ENCODE measurements around the gene TBC1D20. TPM values are rescaled to one million over a fixed set of nuclear protein-coding genes. Genes with fewer than 3 reads are reported as not detected.
"Not testable (repeated sequence)": the region's sequence is repeated elsewhere in the genome, so short reads cannot be mapped to it uniquely, and the experiment has no call there.

Gene TBC1D20
- total RNA-seq, 1 donor from 2014 or later: 47.0 TPM

DNA sequence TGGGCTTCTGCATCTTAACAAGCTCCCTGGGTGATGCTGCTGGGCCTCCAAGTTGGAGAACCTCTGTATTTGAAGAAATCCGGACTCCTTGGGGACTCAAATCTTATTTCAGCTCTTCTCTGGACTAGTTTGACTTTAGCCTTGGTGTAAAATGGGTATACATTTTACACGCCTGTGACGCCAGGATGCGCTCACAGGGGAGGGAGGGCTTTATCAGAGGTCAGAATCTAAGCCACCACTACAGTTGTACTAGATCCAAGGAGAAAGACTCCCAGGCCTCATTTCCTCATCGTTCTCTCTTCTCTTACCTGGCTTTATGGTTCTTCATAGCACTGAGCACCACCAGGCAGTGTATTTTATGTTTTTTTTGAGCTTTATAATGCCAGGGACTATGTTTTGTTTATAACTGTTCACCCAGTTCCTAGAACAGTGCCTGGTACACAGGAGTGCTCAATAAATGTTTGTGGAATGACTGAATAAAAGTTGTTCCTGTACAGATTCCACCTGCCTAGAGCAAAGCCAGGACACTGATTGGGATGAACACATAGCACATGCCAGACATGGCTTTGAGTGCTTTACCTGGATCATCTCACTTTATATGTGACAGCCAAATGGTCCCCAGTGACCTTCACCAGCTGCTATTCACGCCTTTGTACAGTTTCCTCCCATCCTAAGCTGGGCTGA is 59.3 kb downstream of the TBC1D20 start:
- no peak for DNase-seq (ENCODE audit: low spot score)

- no peak for DNase-seq (ENCODE audit: low spot score)
Measured at GRCh38 chr20:402496-402885, 59.8 kb downstream of the TBC1D20 start.

DNA sequence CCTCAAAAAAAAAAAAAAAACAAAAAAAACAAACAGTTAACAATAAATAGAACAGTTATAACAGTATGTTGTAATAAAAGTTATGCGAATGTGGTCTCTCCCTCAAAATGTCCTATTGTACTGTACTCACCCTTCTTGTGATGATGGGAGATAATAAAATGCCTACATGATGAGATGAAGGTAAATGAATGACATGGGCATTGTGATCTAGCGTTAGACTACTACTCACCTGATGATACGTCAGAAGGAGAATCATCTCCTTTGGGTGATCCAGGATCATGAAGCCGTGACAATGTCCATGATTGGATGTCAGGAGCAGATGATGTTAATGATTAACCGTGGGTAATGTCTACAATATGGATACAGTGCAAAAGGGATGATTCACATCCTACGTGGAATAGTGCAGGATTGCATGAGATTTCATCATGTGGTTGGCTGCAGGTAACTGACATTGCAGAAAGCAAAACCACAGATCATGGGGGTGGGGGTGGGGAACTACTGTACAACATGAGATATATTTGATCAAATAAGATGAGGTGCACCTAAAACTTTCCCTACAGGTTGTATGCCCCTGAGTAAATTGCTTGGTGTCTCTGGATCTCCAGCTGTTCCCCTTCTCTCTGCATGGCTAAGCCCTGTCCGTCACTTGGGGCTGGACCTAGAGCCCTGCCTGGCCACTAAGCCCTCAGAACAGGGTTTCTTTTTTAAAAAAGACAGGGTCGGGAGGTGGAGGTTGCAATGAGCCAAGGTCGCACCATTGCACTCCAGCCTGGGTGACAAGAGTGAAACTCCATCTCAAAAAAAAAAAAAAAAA is 60.4 kb downstream of the TBC1D20 start:
- no peak for DNase-seq (ENCODE audit: low spot score)

GRCh38 chr20:400454-401275 is 61.7 kb downstream of the TBC1D20 start:
- no peak for DNase-seq (ENCODE audit: low spot score)

- DNase-seq (ENCODE audit: low spot score): no peak
Measured at GRCh38 chr20:400128-400453, 62.2 kb downstream of the TBC1D20 start.

- DNase-seq (ENCODE audit: low spot score): no peak
Measured at GRCh38 chr20:399182-399707, 63.1 kb downstream of the TBC1D20 start.

- no peak for DNase-seq (ENCODE audit: low spot score)
Measured at GRCh38 chr20:397432-398237, 64.7 kb downstream of the TBC1D20 start.

- DNase-seq (ENCODE audit: low spot score): no peak
Measured at GRCh38 chr20:396619-397431, 65.5 kb downstream of the TBC1D20 start.

DNA sequence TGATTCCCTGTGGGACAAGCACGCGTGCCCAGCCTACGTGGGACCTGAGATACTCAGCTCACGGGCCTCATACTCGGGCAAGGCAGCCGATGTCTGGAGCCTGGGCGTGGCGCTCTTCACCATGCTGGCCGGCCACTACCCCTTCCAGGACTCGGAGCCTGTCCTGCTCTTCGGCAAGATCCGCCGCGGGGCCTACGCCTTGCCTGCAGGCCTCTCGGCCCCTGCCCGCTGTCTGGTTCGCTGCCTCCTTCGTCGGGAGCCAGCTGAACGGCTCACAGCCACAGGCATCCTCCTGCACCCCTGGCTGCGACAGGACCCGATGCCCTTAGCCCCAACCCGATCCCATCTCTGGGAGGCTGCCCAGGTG is 66.1 kb downstream of the TBC1D20 start:
- no peak for DNase-seq (ENCODE audit: low spot score)

DNA sequence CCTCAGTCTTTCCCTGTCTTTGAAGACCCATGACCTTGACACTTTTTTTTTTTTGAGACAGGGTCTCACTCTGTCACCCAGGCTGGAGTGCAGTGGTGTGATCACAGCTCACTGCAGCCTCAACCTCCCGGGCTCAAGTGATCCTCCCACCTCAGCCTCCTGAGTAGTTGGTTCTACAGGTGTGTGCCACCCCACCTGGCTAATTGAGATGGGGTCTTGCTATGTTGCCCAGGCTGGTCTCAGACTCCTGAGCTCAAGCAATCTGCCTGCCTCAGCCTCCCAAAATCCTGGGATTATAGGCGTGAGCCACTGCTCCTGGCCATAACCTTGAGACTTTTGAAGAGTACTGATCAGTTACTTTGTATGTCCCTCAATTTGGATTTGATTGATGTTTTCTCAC is 69.0 kb downstream of the TBC1D20 start:
- DNase-seq (ENCODE audit: low spot score): not testable (repeated sequence)

DNA sequence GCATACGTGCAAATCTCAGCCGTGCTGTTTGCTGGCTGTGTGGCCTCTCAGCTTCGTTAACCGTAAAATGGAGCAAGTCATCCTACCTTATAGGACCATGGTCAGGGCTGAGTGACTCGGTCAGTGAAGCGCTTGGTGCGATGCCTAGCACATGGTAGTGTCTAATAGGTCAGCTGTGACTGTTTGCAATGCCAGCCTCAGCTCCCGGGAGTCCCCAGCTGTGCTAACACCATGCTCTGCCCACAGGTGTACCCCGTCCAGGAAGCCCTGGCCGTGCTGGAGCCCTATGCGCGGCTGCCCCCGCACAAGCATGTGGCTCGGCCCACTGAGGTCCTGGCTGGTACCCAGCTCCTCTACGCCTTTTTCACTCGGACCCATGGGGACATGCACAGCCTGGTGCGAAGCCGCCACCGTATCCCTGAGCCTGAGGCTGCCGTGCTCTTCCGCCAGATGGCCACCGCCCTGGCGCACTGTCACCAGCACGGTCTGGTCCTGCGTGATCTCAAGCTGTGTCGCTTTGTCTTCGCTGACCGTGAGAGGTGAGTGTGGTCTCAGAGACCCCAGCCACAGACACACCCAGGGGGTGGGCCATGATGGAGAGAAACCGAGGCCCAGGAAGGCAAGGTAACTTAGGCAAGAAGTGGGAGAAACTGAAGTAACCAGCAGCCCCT is 71.2 kb downstream of the TBC1D20 start:
- no peak for DNase-seq (ENCODE audit: low spot score)

DNA sequence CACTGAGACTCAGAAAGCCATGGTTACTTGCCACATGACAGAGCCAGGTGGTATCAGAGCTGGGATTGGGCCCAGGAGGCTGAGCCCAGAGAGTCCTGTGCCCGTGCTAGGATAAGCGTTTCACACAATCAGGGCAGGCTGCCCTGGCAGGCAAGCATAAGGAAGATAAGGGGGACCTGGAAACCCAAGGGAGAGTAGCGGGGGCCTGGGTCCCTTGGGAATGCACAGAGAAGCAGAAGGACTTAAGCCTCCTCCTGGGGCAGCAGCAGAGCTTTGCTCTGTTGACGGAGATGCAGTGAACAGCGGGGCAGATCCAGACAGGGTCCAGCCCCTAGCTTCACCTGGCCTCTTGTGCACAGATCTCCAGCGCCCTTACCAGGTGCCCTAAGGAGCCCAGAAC is 73.1 kb downstream of the TBC1D20 start:
- DNase-seq (ENCODE audit: low spot score): no peak

DNA sequence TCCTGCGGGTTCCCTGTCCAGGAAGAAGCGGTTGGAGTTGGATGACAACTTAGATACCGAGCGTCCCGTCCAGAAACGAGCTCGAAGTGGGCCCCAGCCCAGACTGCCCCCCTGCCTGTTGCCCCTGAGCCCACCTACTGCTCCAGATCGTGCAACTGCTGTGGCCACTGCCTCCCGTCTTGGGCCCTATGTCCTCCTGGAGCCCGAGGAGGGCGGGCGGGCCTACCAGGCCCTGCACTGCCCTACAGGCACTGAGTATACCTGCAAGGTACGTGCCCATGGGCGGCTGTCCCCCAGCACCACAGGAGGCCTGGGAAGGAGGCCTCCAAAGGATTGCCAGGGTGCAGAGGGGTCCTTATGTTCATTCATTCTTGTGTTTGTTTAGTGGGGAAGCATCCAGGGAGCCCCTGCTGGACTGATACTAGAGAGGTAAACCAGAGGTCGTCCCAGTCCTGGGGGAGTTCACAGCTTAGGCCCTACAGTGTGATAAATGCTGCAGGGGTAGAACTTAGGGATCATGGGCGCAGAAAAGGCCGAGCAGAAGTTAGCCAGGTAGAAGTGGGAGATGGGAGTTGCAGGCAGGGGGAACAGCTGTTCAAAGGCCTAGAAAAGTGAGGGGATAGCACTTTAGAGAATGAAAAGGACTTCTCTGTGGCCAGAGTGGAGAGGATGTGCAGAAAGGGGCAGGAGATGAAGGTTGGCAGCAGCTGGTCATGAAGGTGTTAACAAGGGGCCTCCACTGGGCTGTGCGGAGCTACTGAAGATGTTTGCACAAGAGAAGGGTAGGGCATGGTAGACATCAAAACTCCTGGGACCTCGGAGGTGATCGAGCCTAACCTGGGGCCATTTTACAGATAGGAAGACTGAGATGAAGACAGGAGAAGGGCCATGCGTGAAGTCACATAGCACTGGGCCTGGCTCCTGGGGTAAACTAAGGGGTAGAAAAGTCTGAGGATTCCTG is 74.0 kb downstream of the TBC1D20 start:
- no peak for DNase-seq (ENCODE audit: low spot score)

- no peak for DNase-seq (ENCODE audit: low spot score)
Measured at GRCh38 chr20:387520-387919, 74.8 kb downstream of the TBC1D20 start.

DNA sequence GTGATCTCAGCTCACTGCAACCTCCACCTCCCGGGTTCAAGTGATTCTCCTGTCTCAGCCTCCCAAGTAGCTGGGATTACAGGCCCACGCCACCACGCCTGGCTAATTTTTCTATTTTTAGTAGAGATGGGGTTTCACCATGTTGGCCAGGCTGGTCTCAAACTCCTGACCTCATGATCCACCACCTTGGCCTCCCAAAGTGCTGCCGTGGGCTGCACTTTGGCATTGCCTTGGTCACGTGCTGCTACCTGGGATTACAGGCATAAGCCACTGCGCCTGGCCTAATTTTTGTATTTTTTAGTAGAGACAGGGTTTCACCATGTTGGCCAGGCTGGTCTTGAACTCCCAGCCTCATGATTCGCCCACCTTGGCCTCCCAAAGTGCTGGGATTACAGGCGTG is 75.7 kb downstream of the TBC1D20 start:
- DNase-seq (ENCODE audit: low spot score): not testable (repeated sequence)
